Stimulated activated CD4-positive, alpha-beta T cell treated with anti-CD3 and anti-CD28 coated beads, Interleukin-15, amount 100 ng/mL, for 24 hours (primary cell): ENCODE results near the gene CARMIL1.
"Not testable (repeated sequence)": the region's sequence is repeated elsewhere in the genome, so short reads cannot be mapped to it uniquely, and the experiment has no call there.

Experiments used
- DNase-seq: peaks from one replicate; pipeline ENCODE4 v3.0.0-alpha.2; 2020

Gene CARMIL1

DNA sequence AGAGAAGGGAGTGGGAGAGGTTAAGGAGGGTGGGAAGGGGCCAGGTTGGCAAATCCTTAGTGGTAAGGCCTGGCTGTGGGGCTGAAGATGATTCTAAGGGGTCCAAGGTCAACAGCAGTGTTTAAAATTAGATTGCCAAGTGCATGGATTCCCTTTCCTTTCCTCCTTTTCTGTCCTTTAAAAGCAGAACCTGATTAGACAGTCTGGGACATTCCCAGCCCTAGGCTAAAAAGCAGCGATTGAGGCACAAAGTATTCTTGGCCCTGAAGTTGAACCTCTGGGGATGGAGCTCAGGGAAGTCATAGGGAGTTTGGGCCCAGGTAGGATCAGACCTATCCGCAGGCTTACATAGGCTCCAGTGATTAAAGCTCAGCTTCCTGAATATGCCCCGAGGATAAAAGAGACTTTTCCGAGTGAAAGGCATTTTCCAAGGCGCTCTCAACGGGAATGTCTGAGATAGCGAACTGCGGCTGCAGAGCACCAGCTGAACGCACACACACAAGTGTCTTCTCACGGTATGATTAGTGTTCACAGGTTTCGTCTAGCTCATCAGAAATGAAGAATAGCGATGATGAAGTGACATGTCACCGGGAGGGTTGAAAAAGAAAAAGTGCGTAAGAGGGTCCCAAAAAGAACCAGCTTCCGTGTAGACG lies 787 bp upstream of the CARMIL1 start:
- no peak for DNase-seq

- DNase-seq = peak; percentile 33
Observed at GRCh38 chr6:25279748-25280343, 672 bp downstream of the CARMIL1 start.

DNA sequence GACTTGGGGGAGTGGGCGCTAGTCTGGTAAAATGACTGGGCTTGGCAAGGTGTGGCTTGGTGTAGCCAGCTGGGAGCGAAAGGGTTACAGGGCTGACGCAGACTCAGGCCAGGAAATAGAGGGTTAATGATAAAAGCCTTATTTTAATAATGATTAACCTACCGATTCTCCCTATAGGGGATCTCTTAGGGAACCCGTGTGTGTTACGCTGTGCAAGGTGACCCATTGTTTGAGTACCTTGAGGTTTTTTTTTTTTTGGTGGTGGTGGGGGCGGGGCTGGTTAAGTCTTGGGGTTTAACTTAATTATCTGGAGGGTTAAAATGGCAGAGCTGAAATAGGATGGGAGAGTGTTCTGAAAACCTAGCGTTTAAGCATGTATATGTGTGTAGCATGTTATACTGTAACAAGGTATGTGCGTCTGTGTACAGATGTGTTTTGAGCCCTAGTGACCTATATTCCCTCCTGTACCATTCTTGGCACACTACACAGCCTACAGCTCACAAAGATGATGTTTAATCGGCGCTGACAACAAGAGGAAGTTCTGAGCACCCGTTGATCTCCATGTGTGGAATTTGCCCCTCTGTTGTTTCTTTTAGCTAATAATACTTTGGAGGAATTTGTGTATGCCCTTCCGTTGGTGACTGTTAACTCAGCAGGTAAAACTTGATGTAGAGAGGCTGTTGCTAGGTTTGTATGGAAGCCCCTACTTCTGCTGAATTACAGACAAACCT lies 1.3 kb downstream of the CARMIL1 start:
- peak; percentile 42 for DNase-seq

DNA sequence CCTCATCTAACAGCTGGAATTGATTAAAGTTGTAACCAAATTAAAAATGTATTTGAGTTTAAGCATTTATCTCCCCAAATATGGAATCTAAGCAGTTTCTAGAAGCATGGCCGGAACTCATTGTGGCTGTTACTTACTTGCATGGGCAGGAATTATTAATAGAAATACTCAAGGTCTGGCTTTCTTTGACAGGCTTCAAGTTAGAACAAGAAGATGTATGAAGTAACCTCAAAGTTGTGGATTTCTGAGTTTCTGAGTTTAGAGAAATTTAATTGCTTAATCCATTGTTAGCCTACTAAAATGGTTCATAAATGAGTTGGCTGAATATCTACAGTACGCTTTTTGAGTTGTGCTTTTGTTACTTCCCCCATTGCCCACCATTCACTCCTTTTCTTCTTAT lies 7.7 kb downstream of the CARMIL1 start:
- no peak for DNase-seq

DNA sequence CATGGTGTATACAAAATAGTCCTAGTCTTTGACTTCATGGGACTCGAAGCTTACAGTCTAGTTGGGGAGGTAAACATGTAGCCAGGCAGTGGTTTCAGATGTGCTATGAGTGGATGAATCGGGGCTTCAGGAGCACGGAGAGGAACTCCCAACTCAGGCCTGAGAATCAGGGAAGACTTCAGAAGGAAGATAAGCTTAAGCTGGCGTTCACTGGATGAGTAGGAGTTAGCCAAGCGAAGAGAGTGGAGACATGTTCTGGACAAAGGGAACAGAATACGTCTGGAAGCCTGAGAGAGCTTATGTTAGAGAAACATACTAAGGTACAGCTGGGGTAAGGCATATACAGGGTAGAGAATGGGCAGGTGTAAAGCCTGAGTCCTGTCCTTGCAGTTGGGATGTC lies 8.8 kb downstream of the CARMIL1 start:
- DNase-seq = no peak

DNA sequence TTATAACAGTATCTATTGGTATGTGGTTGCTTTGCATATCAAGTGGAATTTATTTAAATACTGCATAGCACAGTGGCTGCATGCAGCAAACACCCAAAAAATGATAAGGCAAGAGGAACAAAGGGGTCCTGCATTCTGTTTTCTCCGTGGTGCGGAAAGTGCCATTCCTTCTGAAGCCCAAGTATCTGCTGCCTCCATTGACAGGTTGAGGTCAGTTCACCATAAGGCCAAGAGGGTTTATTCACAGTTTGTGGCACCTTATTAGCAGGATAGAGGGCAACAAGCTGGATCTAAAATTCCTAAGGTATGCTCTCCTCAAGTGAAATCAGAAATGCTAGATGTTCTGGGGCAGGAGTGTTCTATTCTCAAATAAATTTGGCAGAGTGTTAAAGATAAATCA lies 9.3 kb downstream of the CARMIL1 start:
- DNase-seq = no peak

DNA sequence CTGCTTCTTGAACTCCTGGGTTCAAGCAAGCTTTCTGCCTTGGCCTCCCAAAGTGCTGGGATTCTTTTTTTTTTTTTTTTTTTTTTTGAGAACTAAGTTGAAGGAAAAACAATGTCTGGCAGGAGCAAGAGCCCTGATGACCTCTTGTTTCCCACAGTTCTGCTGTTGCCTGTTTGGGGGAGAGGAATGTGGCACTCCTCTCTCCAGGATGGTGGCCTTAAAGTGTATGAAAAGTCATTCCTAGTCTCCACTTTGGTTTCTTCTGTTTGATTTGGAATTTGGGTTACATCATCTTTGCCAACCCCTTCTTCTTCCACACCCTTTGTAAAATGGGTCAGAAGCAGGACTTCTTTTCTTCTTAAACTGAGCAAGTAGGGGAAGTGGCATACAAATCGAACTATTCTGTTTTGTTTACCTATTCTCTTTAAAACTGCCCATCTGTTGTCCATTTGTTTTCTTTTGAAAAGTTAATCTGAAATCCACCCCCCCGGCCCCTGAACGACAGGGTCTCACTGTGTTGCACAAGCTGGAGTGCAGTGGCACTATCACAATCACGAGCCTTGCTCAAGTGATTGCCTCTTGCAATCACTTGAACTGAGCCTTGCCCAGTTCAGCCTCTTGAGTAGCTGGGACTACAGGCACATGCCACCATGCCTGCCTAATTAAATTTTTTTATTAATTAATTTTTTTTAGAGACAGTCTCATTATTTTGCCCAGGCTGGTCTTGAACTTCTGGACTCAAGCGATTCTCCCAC lies 11.3 kb downstream of the CARMIL1 start:
- DNase-seq = no peak

DNA sequence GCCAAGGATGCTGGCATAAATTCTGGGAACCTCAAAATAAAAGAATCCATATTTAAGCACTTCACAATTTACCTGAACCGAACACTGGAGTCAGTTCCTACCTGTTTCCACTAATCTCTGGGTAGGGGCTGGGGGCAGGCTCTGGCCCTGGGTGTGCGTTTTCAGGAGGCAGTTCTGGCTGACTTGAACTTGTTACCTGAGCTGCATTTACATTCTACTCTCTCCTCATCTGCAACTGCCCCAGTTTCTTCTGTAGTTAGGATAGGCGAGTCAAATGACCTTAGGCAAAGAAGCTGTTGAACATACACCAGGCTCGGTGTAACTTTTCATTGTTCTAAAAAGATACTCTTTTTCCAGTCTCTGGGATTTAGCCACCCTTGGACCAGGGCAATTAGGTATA lies 13.2 kb downstream of the CARMIL1 start:
- DNase-seq = no peak

GRCh38 chr6:25295651-25296050 lies 16.5 kb downstream of the CARMIL1 start:
- DNase-seq = no peak

DNA sequence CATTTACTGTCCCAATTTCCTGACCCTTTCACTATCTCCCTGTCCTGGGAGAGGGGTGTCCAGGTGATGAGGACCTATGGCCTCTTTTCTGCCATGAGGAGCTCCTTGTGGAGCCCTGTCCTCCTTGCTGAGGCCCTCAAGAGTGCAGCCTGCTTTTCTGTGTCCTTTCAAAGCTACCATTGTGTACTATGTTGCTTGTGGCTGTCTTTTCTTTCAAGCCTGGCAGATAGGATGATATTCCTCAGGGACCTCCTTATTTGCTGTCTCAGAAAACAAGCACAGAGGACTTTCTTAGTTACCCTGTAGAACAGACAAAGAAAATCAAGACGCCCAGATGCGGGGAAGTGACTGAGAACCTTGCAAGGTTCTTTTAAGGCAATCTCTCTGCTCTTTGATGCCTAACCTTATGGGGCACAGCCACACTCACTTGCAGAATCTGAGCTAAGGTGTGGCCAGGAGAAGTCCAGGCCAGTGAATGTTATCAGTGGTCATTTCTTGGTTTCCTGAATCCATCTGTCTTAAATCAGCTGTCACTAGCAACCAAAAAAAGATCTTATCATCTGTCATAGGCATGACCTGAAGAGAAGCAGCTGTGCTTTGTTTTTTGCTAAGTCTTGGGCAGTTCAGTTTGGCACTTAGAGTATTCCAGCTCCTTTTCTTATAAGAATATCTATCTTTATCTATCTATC lies 17.2 kb downstream of the CARMIL1 start:
- DNase-seq = no peak

GRCh38 chr6:25297039-25297441 lies 17.9 kb downstream of the CARMIL1 start:
- DNase-seq = no peak

- DNase-seq = no peak
Observed at GRCh38 chr6:25297823-25298522, 18.8 kb downstream of the CARMIL1 start.

DNA sequence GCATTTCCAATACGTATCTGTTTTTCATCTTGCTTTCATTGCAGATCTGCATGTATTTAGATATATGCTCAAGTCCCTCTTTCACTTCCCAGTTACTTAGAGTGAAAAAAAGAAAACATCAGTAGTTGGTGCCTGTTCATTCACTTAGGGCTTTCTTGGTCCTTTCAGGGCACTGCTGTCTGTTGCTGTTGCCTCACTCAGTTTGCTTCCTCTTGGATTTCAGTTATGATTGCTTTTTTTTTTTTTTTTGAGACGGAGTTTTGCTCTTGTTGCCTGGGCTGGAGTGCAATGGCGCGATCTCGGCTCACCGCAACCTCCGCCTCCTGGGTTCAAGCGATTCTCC lies 19.3 kb downstream of the CARMIL1 start:
- not testable (repeated sequence) for DNase-seq

DNA sequence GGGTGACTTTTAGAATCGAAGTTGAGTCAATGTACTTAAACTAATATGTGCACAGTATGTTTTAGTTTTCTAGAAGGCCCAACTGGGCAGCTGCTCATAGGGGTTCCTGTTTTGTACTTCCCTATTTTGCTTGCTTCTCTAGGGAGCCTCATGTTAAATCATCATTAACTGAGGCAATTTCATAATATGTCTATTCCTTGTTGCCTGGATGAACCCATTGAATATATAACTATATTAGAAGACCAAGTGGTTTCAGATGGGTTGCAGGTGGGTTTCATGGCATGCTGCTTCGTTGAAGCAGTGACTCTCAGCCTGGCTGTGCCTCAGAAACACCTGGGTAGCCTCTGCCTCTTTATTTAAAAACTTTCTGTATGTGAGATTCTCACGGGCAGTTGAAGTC lies 22.2 kb downstream of the CARMIL1 start:
- DNase-seq = no peak

- DNase-seq = no peak
Observed at GRCh38 chr6:25302151-25302550, 23.0 kb downstream of the CARMIL1 start.

DNA sequence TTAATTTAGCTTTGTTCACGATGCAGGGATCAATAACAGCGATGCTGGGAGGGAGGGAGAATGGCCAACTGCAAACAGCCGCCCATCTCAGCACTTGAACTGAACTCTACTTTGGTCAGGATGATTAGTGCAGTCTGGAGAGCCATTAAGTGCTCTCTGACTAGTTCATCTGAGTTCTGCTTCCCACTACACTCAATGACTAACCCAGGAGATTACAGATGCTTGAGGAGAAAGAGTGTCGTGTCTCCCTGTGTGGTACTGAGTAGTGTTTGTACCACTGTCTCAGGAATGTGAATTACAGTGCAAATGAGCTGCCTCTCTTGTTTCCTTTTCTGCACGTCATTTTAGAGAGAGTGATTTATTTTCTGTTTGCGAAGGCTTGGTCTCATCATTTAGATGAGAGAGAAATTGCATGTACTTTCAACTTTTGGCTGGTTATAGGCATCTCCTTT lies 23.5 kb downstream of the CARMIL1 start:
- no peak for DNase-seq

DNA sequence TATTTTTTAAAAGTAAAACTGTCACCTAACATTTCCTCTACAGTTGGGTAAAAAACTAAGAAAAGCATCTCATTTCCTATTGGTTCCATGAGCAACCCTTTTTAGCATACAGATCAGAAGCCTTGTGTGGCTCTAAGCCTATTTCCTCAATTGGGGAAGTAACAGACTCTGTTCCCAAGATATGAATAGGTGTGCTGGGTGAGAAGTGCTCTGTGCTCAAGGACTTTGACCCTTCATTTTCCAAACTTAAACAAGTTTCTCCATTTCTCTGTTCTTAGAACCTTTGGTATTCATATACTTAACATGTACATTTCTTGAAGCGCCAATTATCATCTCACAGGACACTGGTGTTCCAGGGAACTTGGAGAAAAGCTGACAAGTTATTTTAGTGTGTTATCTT lies 24.1 kb downstream of the CARMIL1 start:
- DNase-seq = no peak

GRCh38 chr6:25306379-25306778 lies 27.2 kb downstream of the CARMIL1 start:
- no peak for DNase-seq

DNA sequence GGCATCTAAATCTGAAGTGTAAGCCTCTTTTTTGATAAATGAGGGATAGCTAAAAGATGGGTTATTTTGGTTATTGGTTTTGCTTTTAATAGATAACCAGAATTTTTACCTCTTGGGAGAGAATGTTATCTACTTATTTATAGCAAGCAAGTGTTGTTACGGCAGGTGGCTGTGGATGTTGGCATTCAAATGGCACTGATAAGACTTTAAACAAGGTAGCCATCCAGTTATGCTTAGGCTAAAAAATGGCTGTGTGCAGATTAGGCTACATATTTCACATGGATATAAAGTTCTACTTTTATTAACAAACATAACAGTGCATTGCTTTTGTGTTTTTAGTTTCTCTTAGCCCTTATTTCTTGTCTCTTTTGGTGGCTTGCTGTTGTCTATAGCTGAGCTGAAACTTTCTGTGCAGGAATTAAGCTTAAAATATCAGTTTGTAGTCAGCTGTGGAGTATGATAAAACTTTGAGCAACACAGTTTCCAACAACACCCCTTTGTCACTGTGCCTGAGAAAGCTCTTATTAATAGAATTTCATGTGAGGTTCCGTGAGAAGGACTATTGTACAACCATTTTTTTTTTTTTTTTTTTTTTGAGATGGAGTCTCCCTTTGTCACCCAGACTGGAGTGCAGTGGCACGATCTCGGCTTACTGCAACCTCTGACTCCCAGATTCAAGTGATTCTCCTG lies 28.8 kb downstream of the CARMIL1 start:
- no peak for DNase-seq

GRCh38 chr6:25309886-25310285 lies 30.7 kb downstream of the CARMIL1 start:
- no peak for DNase-seq

- DNase-seq = no peak
Observed at GRCh38 chr6:25311331-25311840, 32.2 kb downstream of the CARMIL1 start.
